Inferior parietal cortex (tissue), 1 donor: ENCODE data around the gene PEX19.
A peak's percentile ranks its signal among the peaks of the same experiment; 100 is the strongest.

ENCODE experiments used
- DNase-seq: peaks from one replicate; pipeline ENCODE4 v3.0.0-alpha.2; 2016; ENCODE audit errors: extremely low spot score

Gene PEX19

DNA sequence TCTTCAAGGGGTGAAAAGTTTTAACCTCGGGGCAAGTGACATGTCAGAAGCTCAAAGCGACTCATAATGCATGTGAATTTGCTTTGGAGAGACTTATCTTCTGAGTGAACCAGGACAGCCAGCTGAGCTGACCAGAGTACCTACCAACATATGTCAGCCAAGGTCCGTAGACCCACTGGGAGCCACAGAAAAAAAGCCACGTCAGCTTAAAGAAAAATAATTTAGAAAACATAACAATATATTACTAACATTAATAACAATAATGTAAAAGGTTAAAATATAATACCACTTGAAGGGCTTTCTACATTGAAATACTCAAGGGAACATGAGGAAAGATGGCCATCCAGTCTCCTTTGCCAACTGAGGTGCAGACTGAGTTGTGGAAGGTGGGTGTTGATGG lies 6.9 kb downstream of the PEX19 start:
- no peak for DNase-seq

DNA sequence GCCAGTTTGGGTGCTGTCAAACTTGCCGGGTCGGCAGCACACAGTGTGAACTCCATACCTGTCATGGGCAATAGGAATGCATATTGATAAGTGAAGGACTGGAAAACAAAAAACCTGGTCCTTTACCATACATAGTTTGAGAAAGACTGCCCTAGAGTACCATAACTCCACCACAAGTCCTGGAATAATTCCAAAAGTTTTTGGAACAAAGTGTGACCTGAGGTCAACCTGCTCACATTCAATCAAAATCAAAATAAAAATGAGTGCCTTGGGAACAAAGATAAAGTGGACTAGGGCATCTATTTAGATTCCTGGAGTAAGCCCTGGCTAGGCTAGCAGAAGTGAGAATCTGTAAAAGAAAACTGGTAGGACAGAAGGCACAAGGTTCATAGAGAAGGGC lies 7.6 kb downstream of the PEX19 start:
- DNase-seq: no peak

DNA sequence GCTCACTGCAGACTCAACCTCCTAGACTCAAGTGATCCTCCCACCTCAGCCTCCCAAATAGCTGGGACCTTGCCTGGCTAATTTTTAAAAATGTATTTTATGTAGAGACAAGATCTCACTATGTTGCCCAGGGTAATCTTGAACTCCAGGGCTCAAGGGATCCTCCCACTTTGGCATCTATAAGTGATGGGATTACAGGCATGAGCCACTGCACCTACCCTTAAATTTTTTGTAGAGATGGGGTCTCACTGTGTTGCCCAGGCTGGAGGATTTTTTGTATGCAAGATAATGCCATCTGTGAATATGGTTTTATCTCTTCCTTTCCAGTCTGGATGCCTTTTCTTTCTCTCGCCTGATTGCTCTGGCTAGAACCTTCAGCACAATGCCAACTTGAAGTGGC lies 13.9 kb downstream of the PEX19 start:
- DNase-seq: no peak

DNA sequence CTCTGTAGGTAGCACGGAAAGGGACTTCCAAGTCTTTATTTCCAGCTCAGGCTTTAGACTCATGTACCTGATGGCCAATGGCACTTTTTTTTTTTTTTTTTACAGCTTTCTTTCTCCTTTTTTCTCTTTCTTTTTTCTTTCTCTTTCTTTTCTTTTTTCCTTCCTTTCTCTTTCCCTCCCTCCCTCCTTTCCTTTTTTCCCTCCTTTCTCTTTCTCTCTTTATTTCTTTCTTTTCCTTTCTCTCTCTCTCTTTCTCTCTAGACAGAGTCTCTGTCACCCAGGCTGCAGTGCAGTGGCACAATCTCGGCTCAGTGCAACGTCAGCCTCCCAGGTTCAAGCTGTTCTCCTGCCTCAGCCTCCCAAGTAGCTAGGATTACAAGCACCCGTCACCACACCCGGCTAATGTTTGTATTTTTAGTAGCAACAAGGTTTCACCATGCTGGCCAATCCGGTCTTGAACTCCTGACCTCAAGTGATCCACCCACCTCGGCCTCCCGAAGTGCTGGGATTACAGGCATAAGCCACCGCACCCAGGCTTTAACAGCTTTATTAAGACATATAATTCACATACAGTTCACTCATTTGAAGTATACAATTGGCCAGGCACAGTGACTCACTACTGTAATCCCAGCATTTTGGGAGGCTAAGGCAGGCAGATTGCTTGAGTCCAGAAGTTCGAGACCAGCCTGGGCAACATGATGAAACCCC lies 17.5 kb downstream of the PEX19 start:
- no peak for DNase-seq

DNA sequence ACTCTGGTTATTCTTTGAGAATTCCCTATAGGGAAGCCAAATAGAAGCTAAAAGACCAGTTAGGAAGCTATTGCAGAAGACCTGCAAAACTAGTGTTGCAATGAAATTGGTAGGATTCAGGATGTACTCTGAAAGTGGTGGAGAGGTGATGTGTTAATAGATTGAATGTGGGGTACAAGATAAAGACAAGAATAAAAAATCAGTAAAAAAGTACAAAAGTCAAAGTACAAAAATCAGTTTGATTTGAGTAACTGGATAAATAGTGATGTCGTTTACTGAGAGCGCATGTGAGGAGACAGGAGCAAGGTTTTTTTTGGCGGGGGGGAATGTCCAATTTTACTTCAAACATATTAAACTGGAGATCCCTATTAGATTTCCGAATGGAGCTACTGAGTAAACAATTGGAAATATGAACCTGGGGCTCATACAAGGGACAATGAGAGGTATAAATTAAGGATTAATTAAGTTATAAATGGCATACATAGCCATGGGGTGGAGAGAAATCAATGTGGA lies 20.1 kb downstream of the PEX19 start:
- no peak for DNase-seq

DNA sequence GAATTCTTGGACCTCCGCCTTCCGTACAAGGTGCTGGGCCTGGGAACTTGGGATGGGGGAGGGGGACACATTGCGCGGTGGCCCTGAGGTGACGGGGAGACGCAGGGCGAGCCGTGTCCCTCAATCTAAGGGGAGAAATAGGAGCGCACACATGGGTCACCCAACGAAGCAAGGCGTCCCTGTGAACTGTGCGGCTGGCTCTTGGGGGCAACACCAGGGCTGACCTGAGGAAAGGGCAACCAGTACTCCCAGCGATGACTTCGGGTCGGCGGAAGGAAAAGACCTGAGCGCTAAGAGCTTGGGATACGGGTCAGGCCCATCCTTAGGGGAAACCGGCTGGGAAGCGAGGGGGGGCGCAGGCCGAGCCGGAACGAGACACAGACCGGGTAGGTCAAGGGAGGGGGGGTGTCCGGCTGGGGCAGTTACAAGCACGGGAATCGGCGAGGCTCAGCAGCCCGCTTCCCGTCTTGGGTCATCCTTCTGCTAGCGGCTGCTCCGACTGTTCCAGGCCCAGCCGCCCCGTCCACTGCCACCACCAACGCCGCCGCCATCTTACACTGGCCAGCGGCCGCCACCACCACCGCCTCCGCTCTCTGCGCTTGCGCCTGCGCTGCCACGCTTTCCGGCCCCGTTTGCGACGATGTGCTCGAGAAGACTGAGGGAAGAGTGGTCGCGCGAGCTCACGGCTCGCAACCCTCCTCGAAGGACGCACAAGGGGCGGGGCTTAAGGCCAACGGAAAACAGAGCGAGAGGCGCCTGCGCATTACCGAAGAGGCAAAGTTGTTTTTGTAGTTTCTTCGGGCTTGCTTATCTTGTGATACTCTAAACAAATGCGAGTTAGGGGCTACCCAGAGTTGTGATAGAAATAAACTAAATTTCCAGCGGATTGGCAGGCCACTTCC lies 22.8 kb downstream of the PEX19 start, which contains the start of gene DCAF8:
Gene DCAF8, minus strand, starts transcription at position 657 of the 902 bp plus-strand sequence. CDS start 18,541 bp downstream, outside the sequence.
- DNase-seq: peak; percentile 99

DNA sequence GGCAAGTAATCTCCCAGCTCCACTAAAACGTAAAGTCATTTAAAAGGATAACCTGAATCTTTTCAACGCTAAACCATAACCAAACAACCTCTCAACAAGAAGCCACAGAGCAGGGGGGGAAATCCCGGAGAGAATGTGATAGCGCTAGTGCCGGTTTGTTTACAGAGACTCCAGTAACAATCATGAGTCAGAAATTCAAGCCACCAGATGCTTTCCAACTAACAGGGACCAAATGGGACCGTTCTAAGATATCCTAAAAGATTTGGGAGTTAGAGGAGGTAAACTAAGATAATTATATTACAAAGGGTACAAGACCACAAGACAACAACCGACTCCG lies 23.4 kb downstream of the PEX19 start:
- peak; percentile 54 for DNase-seq

DNA sequence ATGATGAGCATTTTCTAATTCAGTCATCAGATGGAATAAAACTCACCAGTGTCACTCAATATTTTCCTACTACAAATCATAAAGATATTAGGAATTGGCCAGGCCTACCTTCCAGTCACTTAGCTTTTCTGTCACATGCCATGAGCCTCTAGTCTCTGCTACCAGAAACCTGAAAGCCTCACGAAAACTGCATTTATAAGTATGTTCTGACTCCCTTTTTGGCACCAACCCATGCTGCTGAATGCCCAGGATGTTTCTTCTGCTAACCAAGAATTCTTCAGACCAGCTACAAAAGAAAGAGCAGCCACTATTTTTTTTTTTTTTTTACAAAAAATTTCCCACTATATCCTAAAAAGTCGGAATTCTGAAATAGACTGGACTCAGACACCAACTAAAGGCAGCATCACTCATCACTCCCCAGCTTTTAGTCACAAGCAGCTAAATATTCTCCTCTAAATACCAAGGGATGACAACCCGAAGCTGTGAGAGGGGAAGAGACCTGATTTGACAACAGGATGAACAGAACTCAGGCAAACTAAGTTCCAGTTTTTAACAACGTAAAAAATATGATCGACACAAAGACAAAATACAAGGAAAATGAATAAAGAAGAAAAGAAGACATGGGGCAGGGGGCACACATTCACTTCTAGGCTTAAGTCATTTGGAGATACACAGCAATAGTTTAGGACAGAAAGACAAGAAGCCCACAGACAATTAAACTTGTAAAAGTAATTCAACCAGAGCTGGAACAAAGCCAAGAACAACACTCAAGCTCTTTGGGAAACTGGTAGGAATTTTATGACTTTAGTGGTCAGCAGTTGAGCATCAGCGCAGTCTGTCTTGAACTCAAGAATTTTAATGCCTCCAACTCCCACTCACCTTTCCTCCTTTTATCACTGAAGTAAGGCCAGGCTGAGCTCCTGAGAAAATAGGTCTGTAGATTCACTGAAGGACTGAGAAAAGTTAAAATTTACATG lies 24.2 kb downstream of the PEX19 start:
- DNase-seq: no peak

DNA sequence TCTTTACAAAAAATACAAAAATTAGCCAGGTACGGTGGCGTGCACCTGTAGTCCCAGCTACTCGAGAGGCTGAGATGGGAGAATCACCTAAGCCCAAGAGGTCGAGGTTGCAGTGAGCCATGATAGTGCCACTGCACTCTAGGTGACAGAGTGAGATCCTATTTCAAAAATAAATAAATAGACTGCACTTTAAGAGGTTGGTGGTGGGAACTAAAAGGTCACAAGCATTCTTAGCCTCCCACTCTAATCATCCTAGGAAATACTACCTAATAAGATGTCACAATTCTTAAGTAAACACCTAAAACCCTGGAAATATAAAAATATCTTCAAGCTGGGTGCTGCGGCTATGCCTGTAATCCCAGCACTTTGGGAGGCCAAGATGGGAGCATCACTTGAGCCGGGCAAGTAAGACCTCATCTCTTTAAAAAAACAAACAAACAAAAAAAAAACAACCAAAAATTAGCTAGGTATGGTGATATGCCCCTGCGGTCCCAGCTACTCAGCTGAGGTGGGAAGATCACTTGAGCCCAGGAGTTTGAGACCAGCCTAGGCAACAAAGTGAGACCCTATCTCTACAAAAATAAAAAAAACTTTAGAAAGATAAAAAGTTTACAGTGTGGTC lies 26.6 kb downstream of the PEX19 start:
- DNase-seq: no peak

DNA sequence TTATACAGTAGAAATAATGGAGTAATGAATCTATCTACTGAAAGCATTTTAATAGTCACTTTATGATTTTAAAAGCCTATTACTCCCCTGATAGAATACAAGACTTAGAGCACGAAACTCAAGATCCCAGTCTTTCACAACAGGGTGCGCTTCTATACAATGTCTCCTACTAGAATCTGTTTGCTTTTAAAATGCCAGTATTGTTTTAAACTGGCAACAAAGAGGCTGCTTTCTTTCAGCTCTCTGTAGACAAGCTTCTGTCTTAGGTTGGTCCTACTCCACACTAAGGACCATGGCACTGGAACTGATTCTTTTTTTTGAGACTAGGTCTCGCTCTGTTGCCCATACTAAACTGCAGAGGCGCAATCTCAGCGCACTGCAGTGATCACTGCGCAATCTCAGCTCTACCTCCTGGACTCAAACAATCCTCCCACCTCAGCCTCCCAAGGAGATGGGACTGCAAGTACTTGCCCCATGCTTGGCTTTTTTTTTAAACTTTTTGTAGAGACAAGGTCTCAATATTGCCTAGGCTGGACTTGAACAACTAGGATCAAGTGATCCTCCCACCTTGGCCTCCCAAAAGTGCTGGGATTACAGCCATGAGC lies 27.4 kb downstream of the PEX19 start:
- no peak for DNase-seq

DNA sequence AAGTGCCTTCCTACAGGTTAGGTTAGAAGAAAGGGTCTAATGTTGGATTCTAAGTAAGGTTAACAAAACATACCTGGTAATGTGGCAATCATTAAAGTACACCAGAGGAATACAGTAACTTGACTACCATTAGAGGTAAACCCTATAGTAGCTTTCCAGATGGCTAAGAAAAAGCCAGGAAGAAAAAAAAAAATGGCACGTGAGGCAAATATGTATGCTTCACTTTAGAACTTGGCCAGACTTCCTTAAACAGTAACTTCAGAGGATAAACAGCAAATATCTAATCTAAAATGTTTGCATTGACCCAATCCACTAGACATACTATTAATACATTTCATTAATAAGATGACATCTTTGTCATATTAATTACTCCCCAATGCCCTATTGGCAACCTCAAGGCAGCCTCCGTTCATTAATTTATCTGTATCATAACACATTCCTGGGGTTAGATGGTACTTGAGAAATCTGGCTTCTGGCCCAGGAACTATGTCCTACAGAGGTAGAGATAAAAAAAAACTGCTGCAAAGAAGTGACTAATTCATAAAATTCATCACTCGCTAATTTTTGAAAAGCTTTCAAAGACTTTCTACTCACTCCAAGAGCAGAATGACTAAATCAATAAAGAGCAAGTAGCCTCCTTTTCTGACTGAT lies 28.4 kb downstream of the PEX19 start:
- no peak for DNase-seq

DNA sequence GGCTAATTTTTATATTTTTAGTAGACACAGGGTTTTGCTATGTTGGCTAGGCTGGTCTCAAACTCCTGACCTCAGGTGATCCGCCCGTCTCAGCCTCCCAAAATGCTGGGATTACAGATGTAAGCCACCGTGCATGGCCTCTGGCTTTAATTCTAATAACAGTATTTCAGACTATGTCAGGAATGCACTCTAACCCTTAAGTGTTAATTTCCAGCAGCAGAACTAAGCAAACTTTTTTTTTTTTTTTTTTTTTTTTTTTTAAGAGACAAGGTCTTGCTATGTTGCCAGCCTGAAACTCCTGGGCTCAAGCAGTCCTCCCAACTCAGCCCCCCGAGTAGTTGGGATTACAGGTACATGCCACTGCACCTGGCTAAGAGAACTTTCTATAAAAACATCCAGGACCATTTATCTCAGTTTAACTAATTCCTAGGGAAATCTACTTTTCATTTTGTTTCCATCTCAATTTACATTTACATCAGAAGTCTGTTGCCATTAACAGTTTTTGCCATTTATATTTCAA lies 29.1 kb downstream of the PEX19 start:
- no peak for DNase-seq

DNA sequence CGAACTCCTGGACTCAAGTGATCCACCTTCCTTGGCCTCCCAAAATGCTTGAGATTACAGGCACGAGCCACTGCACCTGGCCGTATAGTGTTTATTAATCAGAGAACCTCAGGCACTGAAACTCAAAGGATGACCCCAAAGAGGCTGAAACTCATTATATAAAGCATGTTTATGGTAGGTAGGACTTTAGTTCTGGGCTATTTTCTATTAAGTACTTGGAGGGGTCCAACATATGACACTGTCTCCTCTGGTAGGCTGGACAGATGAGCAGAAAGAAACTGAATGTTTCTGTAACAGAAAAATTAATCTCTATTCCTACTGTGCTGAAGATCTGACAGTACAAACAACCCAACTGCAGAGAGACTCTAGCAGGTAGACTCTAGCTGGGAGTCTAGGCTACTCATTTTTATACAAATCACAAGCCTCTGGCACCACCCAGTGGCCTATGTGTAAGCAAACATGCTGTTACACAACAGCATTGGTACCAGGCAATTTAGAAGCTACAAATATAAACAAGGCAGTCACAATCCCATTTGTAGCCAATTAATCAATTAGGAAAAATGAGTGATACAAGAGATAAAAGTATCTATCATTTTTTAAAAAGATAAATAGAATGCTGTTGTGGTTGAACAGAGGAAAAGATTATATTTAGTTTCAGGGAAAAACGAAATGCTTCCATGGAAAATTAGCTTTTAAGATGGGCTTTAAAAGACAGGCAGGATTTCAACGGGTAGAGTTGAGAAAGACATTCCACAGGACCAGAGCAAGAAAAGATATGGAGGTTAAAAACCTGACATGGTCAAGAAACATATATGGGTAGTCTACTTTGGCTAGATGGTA lies 33.0 kb downstream of the PEX19 start:
- peak; percentile 93 for DNase-seq

DNA sequence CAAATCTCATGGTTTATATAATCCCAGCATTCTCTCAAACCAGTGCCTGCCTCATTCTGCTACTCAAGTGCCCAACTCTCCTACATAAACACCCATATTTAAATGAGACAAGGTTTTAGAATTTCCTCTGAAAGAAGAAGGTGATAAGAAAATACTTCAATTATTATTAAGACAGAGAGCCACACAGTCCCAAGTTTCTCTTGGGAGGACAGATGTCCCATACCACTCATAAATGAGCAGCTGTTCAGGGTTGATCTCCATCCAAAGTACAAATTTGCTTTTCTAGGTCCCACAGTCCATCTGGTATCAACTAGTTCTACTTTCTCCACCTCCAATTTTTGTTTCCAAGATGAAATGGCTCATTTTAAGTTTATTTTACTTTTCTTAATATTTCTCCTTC lies 33.9 kb downstream of the PEX19 start:
- peak; percentile 61 for DNase-seq

DNA sequence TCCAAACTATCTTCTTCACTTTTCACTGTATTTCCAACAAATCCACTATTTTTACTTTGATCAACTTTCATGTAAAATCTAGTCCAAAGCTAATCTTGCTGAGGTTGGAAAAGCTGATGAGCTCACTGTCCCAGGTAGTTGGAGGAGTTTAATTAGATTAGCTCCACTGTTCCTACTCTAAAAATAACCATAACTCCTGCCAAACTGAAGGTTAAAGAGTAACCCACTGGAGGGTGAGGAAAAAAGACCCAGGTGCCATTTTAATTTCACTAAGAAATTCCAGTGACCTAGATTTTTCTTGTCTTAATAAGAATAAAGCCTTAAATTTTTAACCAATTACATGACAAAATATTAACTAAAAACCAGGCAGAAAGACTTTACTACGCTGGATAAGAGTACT lies 37.9 kb downstream of the PEX19 start:
- no peak for DNase-seq

DNA sequence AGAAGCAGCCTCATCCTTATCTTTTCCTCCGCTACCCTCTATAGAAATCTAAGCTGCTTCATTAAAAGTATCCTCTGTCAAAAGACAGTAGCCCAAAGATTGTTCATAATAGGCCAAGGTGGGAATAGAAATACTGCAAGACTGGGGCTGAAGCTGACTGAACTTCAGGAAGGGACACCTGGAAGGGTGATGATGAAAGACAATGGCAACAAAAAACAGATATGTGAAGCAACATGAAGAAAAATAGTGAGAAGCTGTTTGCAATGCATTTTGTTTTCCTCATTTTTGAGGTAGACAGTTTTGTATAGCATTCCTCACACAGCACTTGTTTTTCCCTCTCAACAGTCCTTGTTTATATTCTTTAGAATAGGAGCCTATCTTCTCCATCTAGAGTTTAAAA lies 39.5 kb downstream of the PEX19 start:
- no peak for DNase-seq

DNA sequence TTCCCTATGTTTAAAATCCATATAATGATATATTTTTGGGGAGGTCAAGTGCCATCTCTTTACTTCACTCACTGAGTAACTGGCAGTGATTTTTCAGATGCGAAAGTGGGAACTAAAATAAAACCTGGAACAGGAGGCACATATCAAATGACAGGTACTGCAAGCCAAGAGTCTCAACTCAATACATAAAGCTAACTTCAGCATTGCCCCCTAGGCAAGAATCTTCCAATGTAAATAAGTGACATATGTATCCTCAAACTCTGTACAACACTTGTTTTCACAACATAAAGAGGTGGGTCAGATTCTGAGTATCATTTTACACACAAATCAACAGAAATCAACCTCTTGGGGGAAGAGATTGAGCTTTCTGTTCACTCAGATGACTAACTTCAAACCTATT lies 40.7 kb downstream of the PEX19 start:
- DNase-seq: no peak

DNA sequence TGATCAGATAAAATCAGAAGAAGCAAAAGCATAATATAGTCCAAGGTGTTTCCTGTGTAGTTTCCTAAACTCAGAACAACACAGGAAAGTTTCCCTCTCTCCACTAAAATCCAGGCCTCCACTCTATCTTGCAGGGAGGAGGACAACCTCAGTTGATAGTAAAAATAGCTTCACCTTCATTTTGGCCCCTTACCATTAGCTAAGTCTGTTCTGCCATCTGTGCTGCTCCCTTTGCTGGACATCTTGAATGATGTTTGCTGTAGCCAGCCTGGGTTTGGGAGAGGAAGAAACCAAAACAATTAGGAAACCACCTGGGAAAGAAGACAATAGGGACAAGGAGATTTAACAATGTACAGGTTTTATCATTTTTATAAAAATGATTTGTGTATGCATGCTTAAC lies 41.2 kb downstream of the PEX19 start:
- DNase-seq: no peak
